Activated CD4-positive, alpha-beta T cell treated with anti-CD3 and anti-CD28 coated beads for 24 hours (primary cell): ENCODE results near the gene ARID4B.
"Not testable (repeated sequence)": the region's sequence is repeated elsewhere in the genome, so short reads cannot be mapped to it uniquely, and the experiment has no call there.

Source experiments
- DNase-seq, 2 donors: peaks; one replicate each; pipeline ENCODE4 v3.0.0-alpha.2; 2020; ENCODE audit warnings: low read depth in 2 of 2

ARID4B gene

GRCh38 chr1:235327559-235328270 is at the start of gene ARID4B:
TSS of gene ARID4B (minus strand) at chr1:235328179. CDS start at chr1:235326919, 1,260 bp downstream.
- DNase-seq: peak in 1 of 2 donors; percentile 31

- no peak for DNase-seq
Measured at GRCh38 chr1:235375919-235376605, 48.1 kb upstream of the ARID4B start.

DNA sequence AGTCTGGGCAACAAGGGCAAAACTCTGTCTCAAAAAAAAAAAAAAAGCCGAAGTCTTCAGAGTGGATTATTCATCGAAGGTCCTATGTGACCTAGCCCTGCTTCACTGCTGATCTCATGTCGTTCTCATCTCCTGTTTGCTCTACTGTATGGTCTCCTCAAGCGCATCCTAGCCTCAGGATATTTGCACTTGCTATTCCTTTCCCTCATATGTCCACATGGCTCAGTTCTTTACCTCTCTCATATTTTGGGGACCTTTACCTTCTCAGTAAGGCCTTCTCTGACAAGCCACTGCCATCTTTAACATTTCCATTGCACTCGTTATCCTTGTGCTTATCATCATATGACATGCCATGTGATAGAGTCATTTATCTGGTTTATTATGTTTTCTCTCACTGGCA is 41.8 kb upstream of the ARID4B start:
- DNase-seq: no peak

DNA sequence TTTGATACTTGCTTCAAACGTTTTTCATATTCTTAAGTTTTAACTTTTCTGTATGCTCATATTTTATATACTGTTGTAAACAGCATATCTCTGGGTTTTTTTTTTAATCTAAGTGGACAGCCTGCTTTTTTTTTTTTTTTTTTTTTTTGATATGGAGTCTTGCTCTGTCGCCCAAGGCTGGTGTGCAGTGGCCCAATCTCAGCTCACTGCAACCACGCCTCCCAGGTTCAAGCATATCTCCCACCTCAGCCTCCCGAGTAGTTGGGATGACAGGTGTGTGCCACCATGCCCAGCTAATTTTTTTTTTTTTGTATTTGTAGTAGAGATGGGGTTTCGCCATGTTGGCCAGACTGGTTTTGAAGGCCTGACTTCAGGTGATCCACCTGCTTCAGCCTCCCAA is 40.4 kb upstream of the ARID4B start:
- DNase-seq: no peak

- DNase-seq: peak; percentile 82 to 89
Measured at GRCh38 chr1:235367000-235367908, 39.3 kb upstream of the ARID4B start, which contains the start of gene TBCE. TSS of gene TBCE (plus strand) at chr1:235367427. CDS start at chr1:235380050, 12,623 bp downstream.

GRCh38 chr1:235366286-235366685 is 38.3 kb upstream of the ARID4B start:
- peak in 1 of 2 donors; percentile 23 for DNase-seq

DNA sequence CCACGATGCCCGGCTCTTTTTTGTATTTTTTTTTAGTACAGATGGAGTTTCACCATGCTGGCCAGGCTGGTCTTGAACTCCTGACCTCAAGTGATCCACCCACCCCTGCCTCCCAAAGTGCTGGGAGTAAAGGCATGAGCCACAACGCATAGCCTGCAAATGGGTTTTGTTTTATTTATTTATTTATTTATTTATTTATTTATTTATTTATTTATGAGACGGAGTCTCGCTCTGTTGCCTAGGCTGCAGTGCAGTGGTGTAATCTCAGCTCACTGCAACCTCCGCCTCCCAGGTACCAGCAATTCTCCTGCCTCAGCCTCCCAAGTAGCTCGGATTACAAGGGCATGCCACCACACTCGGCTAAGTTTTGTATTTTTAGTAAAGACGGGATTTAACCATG is 36.2 kb upstream of the ARID4B start:
- not testable (repeated sequence) for DNase-seq

GRCh38 chr1:235358899-235359298 is 30.9 kb upstream of the ARID4B start:
- no peak for DNase-seq

GRCh38 chr1:235357485-235358373 is 29.8 kb upstream of the ARID4B start:
- no peak for DNase-seq

DNA sequence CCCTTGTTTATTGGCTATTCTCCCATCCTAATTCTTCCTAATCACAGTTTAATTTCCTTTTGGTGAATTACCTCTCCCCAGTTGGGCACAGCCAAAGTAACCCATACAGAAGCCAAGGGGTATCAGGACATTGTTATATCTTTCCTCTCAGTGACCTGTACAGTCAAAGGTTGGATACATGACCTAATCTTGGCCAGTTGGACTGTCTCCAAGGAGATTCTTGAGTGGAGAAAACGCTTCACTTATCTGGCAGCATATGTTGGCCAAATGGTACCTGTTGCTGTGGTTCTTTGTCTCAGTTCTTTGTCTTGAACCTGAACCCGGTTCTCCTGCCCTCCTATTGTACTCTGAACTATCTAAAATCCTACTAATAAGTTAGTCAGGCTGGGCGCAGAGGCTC is 23.9 kb upstream of the ARID4B start:
- no peak for DNase-seq

DNA sequence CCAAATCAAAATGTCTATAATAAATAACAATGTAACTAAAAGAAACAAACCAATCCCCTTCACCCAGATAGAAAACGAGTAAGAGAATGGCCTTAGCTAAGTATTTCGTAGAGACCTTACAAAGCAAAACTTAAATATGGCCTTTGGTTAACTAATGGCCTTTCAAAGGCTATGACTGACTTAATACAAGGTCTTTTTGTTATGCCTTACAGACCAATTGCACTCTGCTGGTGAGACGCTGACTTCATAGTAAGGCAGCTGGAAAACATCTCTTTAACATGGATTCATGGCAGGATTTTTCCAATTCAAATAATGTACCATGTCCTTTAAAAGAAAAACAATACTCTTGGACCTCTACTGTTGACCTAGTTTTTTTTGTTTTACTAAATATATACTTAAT is 23.5 kb upstream of the ARID4B start:
- DNase-seq: no peak

- no peak for DNase-seq
Measured at GRCh38 chr1:235343726-235344125, 15.7 kb upstream of the ARID4B start.

- no peak for DNase-seq
Measured at GRCh38 chr1:235342471-235342870, 14.5 kb upstream of the ARID4B start.

- DNase-seq: no peak
Measured at GRCh38 chr1:235342039-235342438, 14.1 kb upstream of the ARID4B start.

DNA sequence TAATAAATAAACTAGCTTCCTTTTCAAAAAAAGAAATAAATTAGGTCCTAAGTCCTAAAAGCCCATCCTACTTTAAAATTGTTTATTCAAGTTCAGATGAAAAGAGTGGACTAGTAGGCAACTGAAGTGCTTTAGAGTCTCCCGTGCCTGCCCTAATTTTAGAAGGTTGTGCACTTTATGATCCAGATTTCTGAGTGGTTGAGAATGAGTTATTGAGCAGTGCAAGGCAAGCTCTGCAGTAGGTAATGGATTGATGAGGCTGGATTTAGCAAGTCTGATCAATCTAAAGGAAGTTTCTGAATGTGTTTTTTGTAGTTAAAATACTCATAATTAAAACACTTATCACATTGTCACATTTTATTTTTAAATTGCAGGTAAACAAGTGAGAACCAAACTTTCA is 13.4 kb upstream of the ARID4B start:
- DNase-seq: no peak

- DNase-seq: no peak
Measured at GRCh38 chr1:235339746-235340145, 11.8 kb upstream of the ARID4B start.

GRCh38 chr1:235336903-235337302 is 8.9 kb upstream of the ARID4B start:
- DNase-seq: no peak

DNA sequence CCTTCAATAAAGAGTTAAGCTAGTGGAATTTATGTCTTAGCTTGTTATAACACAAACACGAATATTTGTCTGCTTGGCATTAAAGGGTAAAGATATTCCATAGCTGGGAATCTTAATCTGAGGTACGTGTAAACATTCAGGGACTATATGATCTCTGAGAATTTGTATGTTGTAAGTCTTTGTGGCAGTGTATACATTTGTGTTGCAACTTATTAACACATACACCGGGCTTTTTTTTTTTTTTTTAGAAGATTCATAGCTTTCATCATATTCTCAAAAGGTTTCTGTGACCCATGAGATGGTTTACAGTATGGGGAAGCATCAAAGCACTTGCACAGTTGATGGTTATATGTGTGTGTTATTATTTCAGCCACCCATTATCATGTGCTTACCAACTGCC is 3.4 kb upstream of the ARID4B start:
- no peak for DNase-seq

DNA sequence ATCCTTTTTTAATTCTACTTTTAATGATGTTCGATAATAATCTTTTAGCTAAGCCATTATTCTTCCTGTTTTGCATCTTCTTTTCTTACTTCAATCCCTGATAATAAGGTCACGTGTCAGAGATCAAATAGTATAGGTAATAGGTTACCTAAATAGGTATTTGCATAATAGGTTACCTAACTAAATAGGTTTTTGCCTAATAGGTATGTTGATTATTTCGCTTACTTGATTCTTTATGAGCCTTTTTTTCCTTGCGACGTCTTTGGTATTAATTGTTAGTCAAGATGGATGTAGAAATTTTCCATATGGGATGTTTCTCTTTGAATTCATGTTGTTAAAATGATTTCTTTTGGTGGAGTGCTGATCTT is 2.9 kb upstream of the ARID4B start:
- DNase-seq: no peak

GRCh38 chr1:235329139-235329902 is 1.3 kb upstream of the ARID4B start:
- no peak for DNase-seq
